Measurements from ENCODE around the gene RNF112. TPM values are rescaled to one million over a fixed set of nuclear protein-coding genes. Genes with fewer than 3 reads are reported as not detected.

The RNF112 gene
- total RNA-seq, 2 experiments from 2014 or later = 0.14 to 0.20 TPM

- H3K27ac Mint-ChIP-seq = no peak overlapping the region
- H3K9me3 Mint-ChIP-seq (ENCODE audit: low read depth) = no peaks in the 10 kb centered on the region
- CTCF ChIA-PET = interaction anchor here (1.7 kb wide), 1 partner anchor 40 kb away, joined by 7 read pairs; the partner anchor contains the start of gene B9D1
- no peaks in the 10 kb centered on the region for H3K36me3 Mint-ChIP-seq
- no peak overlapping the region for H3K4me3 Mint-ChIP-seq
- H3K4me1 Mint-ChIP-seq = no peaks in the 10 kb centered on the region
- H3K27me3 Mint-ChIP-seq = peaks cover 3% of the 10 kb centered on the region
- no peak for ATAC-seq
- no peak for DNase-seq
Measured at GRCh38 chr17:19403021-19403420, 8.0 kb upstream of the RNF112 start.

- ATAC-seq (no peak), DNase-seq (no peak)
- Mint-ChIP-seq H3K27me3 (peaks cover 3% of the 10 kb centered on the region), H3K9me3 (ENCODE audit: low read depth) (no peaks in the 10 kb centered on the region), H3K27ac (no peak overlapping the region), H3K4me3 (no peak overlapping the region), H3K4me1 (no peaks in the 10 kb centered on the region), H3K36me3 (no peaks in the 10 kb centered on the region)
- CTCF ChIA-PET = no interaction called here
Measured at GRCh38 chr17:19404264-19404663, 6.8 kb upstream of the RNF112 start.

GRCh38 chr17:19405114-19405513 lies 5.9 kb upstream of the RNF112 start:
- no peak overlapping the region for H3K27ac Mint-ChIP-seq
- DNase-seq (no peak), ATAC-seq (no peak)
- CTCF ChIA-PET = no interaction called here
- H3K27me3 Mint-ChIP-seq = peaks cover 3% of the 10 kb centered on the region
- no peaks in the 10 kb centered on the region for H3K9me3 Mint-ChIP-seq (ENCODE audit: low read depth)
- H3K36me3 Mint-ChIP-seq = no peaks in the 10 kb centered on the region
- H3K4me1 Mint-ChIP-seq = no peaks in the 10 kb centered on the region
- no peak overlapping the region for H3K4me3 Mint-ChIP-seq

GRCh38 chr17:19407601-19408345 lies 3.3 kb upstream of the RNF112 start:
- H3K27ac Mint-ChIP-seq = no peak overlapping the region
- ATAC-seq = no peak
- H3K27me3 Mint-ChIP-seq = peaks cover 3% of the 10 kb centered on the region
- no peaks in the 10 kb centered on the region for H3K4me1 Mint-ChIP-seq
- H3K36me3 Mint-ChIP-seq = no peaks in the 10 kb centered on the region
- CTCF ChIA-PET = no interaction called here
- no peaks in the 10 kb centered on the region for H3K9me3 Mint-ChIP-seq (ENCODE audit: low read depth)
- H3K4me3 Mint-ChIP-seq = no peak overlapping the region
- DNase-seq = no peak

DNA sequence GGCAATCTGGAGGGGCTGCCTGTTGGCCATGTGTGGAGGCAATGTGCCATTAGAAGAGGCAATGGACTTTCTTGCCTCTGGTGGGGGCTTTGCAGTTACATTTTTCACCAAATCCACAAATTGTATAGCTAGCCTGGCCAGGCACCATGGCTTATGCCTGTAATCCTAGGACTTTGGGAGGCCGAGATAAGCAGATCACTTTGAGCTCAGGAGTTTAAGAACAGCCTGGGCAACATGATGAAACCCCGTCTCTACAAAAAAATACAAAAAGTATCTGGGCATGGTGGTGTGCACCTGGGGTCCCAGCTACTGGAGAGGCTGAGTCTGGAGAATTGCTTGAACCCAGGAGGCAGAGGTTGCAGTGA lies 2.7 kb upstream of the RNF112 start:
- H3K9me3 Mint-ChIP-seq (ENCODE audit: low read depth) = no peaks in the 10 kb centered on the region
- H3K27ac Mint-ChIP-seq = no peak overlapping the region
- no peaks in the 10 kb centered on the region for H3K36me3 Mint-ChIP-seq
- peaks cover 3% of the 10 kb centered on the region for H3K27me3 Mint-ChIP-seq
- CTCF ChIA-PET = no interaction called here
- ATAC-seq (no peak), DNase-seq (no peak)
- H3K4me1 Mint-ChIP-seq = no peaks in the 10 kb centered on the region
- no peak overlapping the region for H3K4me3 Mint-ChIP-seq

DNA sequence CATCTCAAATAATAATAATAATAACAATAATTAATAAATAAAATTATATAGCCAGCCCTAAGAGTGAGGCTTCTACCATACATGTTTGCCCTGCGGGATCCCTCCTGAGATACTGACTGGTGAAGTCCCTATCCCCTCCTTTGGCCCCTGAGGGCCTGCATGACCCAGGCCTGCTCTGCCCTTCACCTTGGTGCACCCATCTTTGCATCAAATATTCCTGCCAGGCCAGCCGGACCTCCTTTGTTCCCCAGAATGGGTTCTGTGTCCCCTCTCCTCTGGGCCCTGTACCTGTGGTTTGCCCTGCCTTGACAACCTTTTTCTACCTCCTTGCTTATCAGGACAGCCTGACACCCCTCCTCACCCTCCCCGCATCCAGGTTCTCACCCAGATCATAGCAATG lies 2.0 kb upstream of the RNF112 start:
- peaks cover 2% of the 10 kb centered on the region for H3K27me3 Mint-ChIP-seq
- CTCF ChIA-PET = interaction anchor here (1.0 kb wide), 1 partner anchor 46 kb away, joined by 3 read pairs; the partner anchor contains the start of gene B9D1
- H3K9me3 Mint-ChIP-seq (ENCODE audit: low read depth) = no peaks in the 10 kb centered on the region
- H3K36me3 Mint-ChIP-seq = no peaks in the 10 kb centered on the region
- ATAC-seq (no peak), DNase-seq (no peak)
- no peak overlapping the region for H3K4me3 Mint-ChIP-seq
- H3K27ac Mint-ChIP-seq = no peak overlapping the region
- no peaks in the 10 kb centered on the region for H3K4me1 Mint-ChIP-seq

- no peaks in the 10 kb centered on the region for H3K9me3 Mint-ChIP-seq (ENCODE audit: low read depth)
- H3K4me3 Mint-ChIP-seq = no peak overlapping the region
- no peaks in the 10 kb centered on the region for H3K36me3 Mint-ChIP-seq
- H3K4me1 Mint-ChIP-seq = no peaks in the 10 kb centered on the region
- ATAC-seq (no peak), DNase-seq (no peak)
- CTCF ChIA-PET = interaction anchor here (1.0 kb wide), 1 partner anchor 47 kb away, joined by 3 read pairs; the partner anchor contains the start of gene B9D1
- no peak overlapping the region for H3K27ac Mint-ChIP-seq
- peaks cover 2% of the 10 kb centered on the region for H3K27me3 Mint-ChIP-seq
Measured at GRCh38 chr17:19409509-19409908, 1.5 kb upstream of the RNF112 start.

- Mint-ChIP-seq H3K4me3 (no peak overlapping the region), H3K9me3 (ENCODE audit: low read depth) (no peaks in the 10 kb centered on the region)
Measured at GRCh38 chr17:19410091-19410490, 941 bp upstream of the RNF112 start.

DNA sequence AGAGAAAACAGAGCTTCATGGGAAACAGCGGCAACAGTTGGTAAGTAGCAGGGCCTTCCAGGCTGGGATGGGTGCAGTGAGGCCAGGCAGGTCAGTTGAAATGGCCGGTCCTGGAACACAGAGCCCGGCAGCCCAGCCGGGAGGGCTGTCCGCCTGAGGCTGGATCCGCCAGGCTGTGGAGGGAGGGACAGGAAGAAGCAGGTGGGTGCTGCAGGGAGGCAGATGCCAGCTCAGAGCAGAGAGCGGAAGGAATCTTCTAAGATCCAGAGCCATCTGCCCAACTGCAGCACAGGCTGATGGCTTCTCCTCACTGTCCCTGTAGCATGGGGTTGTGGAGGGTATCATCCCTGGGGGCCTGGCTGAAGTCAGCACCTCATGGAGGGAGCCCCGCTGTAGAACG lies 599 bp downstream of the RNF112 start:
- no peak for ATAC-seq
- H3K9me3 Mint-ChIP-seq (ENCODE audit: low read depth) = no peaks in the 10 kb centered on the region

More at GRCh38 chr17:19410091-19410490, 941 bp upstream of the RNF112 start:
- no peak for ATAC-seq
- no peaks in the 10 kb centered on the region for H3K4me1 Mint-ChIP-seq
- peaks cover 2% of the 10 kb centered on the region for H3K27me3 Mint-ChIP-seq
- CTCF ChIA-PET = interaction anchor here (1.0 kb wide), 1 partner anchor 47 kb away, joined by 3 read pairs; the partner anchor contains the start of gene B9D1
- no peak for DNase-seq
- H3K27ac Mint-ChIP-seq = no peak overlapping the region
- no peaks in the 10 kb centered on the region for H3K36me3 Mint-ChIP-seq

GRCh38 chr17:19412510-19412909 lies 1.5 kb downstream of the RNF112 start:
- H3K36me3 Mint-ChIP-seq = no peaks in the 10 kb centered on the region
- no peak overlapping the region for H3K27ac Mint-ChIP-seq
- DNase-seq (no peak), ATAC-seq (no peak)
- peaks cover 2% of the 10 kb centered on the region for H3K27me3 Mint-ChIP-seq
- no peaks in the 10 kb centered on the region for H3K9me3 Mint-ChIP-seq (ENCODE audit: low read depth)
- peaks cover under 1% of the 10 kb centered on the region for H3K4me1 Mint-ChIP-seq
- no peak overlapping the region for H3K4me3 Mint-ChIP-seq
- CTCF ChIA-PET = interaction anchor here (1.1 kb wide), 1 partner anchor 50 kb away, joined by 3 read pairs; the partner anchor contains the start of gene B9D1

More for the DNA sequence above, 599 bp downstream of the RNF112 start:
- CTCF ChIA-PET = no interaction called here
- H3K36me3 Mint-ChIP-seq = no peaks in the 10 kb centered on the region
- H3K27me3 Mint-ChIP-seq = peaks cover 2% of the 10 kb centered on the region
- DNase-seq = no peak
- H3K4me3 Mint-ChIP-seq = no peak overlapping the region
- H3K4me1 Mint-ChIP-seq = no peaks in the 10 kb centered on the region
- no peak overlapping the region for H3K27ac Mint-ChIP-seq

GRCh38 chr17:19412984-19413383 lies 2.0 kb downstream of the RNF112 start:
- ATAC-seq (no peak), DNase-seq (no peak)
- Mint-ChIP-seq H3K4me1 (peaks cover 6% of the 10 kb centered on the region), H3K27me3 (peaks cover 4% of the 10 kb centered on the region), H3K36me3 (no peaks in the 10 kb centered on the region), H3K9me3 (ENCODE audit: low read depth) (no peaks in the 10 kb centered on the region), H3K4me3 (no peak overlapping the region), H3K27ac (no peak overlapping the region)
- CTCF ChIA-PET = interaction anchor here (1.1 kb wide), 1 partner anchor 50 kb away, joined by 3 read pairs; the partner anchor contains the start of gene B9D1

- no peak for ATAC-seq
- CTCF ChIA-PET = no interaction called here
- no peaks in the 10 kb centered on the region for H3K36me3 Mint-ChIP-seq
- peaks cover 4% of the 10 kb centered on the region for H3K27me3 Mint-ChIP-seq
- peaks cover 12% of the 10 kb centered on the region for H3K4me1 Mint-ChIP-seq
- H3K4me3 Mint-ChIP-seq = no peak overlapping the region
- DNase-seq = no peak
- H3K27ac Mint-ChIP-seq = no peak overlapping the region
- H3K9me3 Mint-ChIP-seq (ENCODE audit: low read depth) = no peaks in the 10 kb centered on the region
Measured at GRCh38 chr17:19413761-19414160, 2.7 kb downstream of the RNF112 start.

GRCh38 chr17:19414396-19415280 lies 3.6 kb downstream of the RNF112 start:
- peaks cover 15% of the 10 kb centered on the region for H3K4me1 Mint-ChIP-seq
- H3K36me3 Mint-ChIP-seq = no peaks in the 10 kb centered on the region
- no peak overlapping the region for H3K27ac Mint-ChIP-seq
- H3K4me3 Mint-ChIP-seq = no peak overlapping the region
- CTCF ChIA-PET = no interaction called here
- ATAC-seq (no peak), DNase-seq (no peak)
- H3K27me3 Mint-ChIP-seq = peaks cover 4% of the 10 kb centered on the region
- H3K9me3 Mint-ChIP-seq (ENCODE audit: low read depth) = no peaks in the 10 kb centered on the region

All from activated CD8-positive, alpha-beta memory T cell treated with anti-CD3 and anti-CD28 coated beads, Interleukin-2, amount 10 ng/mL, durations not matched to agents 7 days and 5 days (primary cell).